Measurements from ENCODE around the gene MRPL40.

DNA sequence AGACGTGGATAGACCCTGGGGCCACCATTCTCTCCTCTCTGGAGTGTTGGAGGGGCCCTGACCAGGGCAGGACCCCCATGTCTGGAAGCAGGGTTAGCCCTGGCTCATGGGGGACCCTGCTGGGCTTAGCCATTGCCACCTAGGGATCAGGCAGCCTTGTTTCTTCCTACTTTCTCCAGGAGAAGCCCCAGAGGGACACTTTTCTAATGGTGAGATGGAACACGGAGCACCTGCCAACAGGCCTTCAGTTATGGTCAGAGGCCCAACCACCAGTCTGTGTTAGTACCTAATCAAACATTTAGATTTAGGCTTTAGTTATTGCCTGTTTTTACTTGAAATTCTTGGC is 17.1 kb downstream of the MRPL40 start:
- TF ChIP-seq POLR2A (IDR thresholded peaks at IDR 0.05), result no peak
- TF ChIP-seq, protein P1, sequence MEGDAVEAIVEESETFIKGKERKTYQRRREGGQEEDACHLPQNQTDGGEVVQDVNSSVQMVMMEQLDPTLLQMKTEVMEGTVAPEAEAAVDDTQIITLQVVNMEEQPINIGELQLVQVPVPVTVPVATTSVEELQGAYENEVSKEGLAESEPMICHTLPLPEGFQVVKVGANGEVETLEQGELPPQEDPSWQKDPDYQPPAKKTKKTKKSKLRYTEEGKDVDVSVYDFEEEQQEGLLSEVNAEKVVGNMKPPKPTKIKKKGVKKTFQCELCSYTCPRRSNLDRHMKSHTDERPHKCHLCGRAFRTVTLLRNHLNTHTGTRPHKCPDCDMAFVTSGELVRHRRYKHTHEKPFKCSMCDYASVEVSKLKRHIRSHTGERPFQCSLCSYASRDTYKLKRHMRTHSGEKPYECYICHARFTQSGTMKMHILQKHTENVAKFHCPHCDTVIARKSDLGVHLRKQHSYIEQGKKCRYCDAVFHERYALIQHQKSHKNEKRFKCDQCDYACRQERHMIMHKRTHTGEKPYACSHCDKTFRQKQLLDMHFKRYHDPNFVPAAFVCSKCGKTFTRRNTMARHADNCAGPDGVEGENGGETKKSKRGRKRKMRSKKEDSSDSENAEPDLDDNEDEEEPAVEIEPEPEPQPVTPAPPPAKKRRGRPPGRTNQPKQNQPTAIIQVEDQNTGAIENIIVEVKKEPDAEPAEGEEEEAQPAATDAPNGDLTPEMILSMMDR (IDR thresholded peaks at IDR 0.05), result no peak

Data from thyroid gland (tissue), 4 donors.